GM19397 (cell line): ENCODE measurements around the gene PNPLA7.
"Not testable (repeated sequence)": the region's sequence is repeated elsewhere in the genome, so short reads cannot be mapped to it uniquely, and the experiment has no call there.

ENCODE experiments used
- ATAC-seq: cut with Tn5 transposase; IDR thresholded peaks from one replicate; pipeline ENCODE4 v1.9.1; 2021; ENCODE audit warnings: mild to moderate bottlenecking, moderate library complexity; ENCODE audit not compliant: unreplicated experiment

PNPLA7 gene

DNA sequence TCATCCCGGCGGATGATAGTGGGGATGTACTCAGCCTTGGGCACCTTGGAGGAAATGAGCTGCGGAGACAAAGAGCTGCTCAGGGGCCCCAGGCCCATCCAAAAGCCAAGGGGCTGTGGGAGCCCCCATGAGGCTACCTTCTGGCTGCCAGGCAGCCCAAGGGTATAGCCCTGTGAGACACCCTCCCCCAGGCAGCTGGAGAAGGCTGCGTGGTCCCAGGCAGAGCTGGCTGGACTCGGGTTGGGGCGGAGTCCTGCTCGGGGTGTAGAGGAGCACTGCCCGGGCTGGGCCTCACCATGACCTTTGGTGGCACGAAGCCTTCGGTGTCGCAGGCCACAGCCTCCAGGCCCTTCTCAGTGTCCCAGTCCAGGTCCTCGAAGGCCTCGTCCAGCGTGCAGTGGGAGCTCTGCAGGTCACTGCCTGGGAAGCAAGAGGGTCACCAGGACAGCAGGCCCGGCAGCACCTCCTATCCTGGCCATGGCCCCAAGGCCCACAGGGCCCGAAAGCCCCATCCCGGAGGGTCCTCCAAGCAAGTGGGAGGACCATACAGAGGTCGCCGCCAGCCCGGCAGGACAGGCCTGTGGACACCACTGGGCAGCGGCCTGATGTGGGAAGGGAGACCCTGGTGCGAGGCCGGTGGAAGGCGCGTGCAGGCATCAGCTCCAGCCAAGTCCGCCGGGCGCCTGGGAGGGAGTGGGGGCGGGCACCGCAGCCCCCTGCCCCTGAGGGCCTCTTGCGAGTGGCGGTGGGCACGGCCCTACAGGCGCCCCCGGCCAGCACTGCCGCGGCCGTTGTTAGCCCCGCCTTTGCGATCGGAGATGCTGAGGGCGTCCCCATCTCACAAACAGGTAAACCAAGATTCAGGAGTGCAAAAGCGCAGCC, 97.2 kb downstream of the PNPLA7 start:
- no peak for ATAC-seq

DNA sequence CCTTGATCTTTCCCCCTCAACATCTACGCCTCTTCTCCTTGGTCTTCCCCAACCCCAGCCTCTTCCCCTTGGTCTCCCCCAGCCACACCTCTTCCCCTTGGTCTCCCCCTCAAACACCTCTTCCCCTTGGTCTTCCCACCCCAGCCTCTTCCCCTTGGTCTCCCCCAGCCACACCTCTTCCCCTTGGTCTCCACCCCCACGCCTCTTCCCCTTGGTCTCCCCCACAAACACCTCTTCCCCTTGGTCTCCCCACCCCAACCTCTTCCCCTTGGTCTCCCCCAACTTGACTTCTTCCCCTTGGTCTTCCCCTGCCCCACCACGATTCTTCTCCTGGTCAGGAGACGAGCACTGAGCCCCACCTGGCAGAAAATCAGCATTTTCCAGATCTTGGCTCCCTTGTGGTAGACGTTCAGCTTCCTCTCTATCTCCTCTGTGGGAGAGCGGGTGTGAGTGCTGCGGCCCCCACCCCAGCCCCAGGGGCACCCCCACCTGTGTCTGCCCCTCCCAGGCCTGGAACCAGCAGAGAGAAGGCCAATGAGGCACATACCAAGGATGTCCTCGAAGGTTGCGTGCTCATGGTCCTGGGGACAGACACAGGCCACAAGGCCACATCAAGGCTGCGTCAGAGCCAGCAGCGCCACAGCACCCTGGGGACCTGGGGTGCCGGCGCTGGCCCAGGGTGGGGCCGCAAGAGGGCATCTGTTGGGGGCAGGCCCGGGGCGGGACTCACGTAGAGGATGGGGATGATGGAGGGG, 98.0 kb downstream of the PNPLA7 start:
- no peak for ATAC-seq

DNA sequence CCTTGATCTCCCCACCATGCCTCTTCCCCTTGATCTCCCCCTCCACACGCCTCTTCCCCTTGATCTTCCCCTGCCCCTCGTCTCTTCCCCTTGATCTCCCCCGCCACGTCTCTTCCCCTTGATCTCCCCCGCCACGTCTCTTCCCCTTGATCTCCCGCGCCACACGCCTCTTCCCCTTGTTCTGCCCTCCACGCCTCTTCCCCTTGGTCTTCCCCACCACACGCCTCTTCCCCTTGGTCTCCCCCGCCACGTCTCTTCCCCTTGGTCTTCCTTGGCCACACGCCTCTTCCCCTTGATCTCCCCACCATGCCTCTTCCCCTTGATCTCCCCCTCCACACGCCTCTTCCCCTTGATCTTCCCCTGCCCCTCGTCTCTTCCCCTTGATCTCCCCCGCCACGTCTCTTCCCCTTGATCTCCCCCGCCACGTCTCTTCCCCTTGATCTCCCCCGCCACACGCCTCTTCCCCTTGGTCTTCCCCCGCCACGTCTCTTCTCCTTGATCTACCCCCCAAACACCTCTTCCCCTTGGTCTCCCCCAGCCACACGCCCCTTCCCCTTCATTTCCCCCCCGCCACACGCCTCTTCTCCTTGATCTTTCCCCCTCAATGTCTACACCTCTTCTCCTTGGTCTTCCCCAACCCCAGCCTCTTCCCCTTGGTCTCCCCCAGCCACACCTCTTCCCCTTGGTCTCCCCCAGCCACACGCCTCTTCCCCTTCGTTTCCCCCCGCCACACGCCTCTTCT, 98.8 kb downstream of the PNPLA7 start:
- not testable (repeated sequence) for ATAC-seq

GRCh38 chr9:137450539-137451222, 99.5 kb downstream of the PNPLA7 start:
- not testable (repeated sequence) for ATAC-seq

DNA sequence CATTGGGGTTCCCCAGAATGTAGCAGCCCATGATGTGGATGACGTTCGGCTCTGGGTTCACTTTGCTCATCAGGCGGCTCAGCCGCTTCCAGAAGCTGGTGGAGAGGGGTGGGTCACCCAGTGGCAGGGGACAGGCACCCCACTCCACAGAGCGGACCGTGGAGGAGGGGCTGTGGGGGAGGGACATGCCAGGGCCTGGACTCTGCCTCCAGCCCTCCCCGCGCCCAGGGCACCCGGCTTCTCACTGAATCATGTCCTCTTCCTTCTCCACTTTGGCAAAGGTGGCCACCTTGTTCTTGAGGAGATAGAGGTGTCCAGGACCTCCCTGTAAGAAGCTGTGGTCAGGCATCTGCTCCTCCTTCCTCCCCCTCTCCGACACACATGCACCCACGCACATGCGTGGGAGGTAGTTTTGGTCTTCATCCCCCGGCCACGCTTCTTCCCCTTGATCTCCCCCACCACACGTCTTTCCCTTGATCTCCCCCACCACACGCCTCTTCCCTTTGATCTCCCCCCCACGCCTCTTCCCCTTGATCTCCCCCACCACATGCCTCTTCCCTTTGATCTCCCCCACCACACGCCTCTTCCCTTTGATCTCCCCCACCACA, 100.2 kb downstream of the PNPLA7 start:
- no peak for ATAC-seq

GRCh38 chr9:137449081-137449844, 100.9 kb downstream of the PNPLA7 start:
- ATAC-seq: no peak

DNA sequence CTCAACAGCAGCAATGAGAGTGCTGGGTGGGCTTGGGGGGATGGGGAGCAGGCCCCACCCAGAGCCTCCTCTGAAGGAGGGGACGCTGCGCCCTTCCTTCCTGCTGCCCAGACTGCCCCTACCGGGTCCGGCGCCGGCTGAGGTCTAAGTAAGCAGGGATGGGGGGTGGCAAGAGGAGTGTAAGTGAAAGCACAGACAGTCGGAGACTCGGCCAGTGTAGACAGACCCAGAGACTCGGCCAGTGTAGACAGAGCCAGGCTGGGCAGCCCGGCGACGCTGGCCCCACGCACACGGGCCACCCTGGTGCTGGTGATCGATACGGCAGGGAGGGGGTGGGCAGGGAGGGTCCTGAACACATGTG, 101.6 kb downstream of the PNPLA7 start:
- no peak for ATAC-seq

DNA sequence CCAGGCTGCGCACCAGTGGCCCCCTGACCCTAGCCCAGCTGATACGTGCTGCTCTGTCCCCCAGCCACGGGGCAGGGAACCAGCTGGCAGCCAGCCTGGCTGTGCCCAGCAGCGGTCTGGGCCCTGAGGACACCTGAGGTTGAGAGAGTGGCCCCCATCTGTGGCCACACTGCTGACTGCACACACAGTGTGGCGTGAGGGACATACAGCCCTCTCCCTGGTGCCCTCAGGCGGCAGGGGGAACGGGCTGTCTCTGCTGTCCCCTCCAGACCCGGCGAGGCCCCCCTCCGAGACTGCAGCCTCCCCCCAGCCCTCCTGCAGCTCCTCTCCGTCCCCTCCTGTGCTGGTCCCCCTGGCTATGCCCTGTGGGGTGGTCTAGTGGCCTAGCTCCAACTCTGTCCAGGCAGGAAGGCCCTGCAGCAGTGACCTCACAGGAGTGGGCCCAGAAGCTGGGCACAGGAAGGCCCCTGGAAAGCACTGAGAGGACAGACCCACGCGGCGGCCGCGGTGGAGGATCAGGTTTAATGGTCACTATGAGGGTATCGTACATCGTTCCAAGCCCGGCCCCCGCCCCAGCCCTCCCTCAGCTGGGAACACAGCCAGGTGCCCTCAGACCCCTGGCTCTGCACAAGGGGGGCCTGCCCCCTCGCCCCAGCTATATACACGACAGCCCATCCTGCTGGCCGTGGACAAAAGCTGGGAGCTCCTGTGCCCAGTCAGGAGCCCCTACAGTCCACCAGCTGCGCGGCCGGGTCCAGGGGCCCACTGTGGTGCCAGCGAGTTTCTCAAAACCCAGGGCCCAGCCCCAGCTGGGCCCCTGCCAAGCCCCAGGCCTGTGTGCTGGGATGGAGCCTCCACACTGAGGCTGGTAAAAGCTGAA, 102.2 kb downstream of the PNPLA7 start:
- no peak for ATAC-seq

GRCh38 chr9:137446851-137447471, 103.2 kb downstream of the PNPLA7 start:
- no peak for ATAC-seq

DNA sequence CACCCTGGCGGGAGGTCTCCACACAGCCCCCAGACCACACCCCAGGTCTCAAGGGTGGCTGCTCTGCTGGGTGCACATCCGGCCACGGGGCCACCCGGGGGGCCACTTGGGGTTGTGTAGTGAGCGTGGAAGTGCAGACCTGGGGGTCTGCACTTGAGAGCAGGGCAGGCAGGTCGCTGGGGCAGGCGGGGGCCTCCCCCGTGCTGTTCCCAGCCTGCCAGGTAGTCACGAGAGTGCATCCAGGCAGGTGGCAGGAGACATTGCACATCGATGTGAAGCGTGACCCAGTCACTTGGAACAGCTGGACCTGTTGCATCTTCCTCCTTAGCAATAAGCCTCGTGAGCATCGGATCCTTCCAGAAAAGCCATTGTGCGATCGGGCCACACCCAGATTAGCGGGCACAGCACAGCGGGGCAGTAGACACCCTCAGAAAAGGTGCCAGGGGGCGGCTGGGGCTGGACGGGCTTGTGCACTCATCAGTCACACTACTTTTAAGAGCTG, 104.2 kb downstream of the PNPLA7 start:
- no peak for ATAC-seq

DNA sequence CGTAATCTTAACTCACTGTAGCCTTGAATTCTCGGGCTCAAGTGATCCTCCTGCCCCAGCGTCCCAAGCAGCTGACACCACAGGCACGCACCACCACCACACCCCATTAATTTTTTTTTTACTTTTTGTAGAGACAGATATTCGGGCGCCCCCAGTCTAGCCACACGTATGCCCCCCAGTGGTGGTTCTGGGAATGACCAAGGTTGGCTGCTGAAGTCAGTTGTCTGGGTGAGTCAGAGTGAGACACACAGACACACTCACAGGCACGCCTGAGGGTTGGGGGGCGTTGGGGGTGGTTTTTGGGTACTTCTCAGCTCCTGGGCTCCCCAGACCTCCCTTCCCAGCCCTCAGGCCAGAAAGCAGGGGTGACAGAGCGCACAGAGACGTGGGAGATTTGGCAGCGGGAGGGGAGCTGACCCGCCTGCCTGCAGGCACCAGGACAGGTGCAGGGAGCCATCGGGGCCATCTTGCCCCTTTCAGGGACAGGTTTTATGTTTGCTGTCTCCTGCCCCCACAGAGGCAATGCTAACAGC, 104.9 kb downstream of the PNPLA7 start:
- no peak for ATAC-seq

- no peak for ATAC-seq
Observed at GRCh38 chr9:137444106-137444790, 106.0 kb downstream of the PNPLA7 start.

GRCh38 chr9:137441935-137442321, 108.3 kb downstream of the PNPLA7 start:
- ATAC-seq: no peak

GRCh38 chr9:137441289-137441934, 108.8 kb downstream of the PNPLA7 start, which contains the start of gene ENTPD8:
ENTPD8 (minus strand) TSS chr9:137441357; CDS start chr9:137438285, 3,072 bp downstream.
- ATAC-seq: no peak

- ATAC-seq: no peak
Observed at GRCh38 chr9:137439158-137439714, 111.0 kb downstream of the PNPLA7 start.

DNA sequence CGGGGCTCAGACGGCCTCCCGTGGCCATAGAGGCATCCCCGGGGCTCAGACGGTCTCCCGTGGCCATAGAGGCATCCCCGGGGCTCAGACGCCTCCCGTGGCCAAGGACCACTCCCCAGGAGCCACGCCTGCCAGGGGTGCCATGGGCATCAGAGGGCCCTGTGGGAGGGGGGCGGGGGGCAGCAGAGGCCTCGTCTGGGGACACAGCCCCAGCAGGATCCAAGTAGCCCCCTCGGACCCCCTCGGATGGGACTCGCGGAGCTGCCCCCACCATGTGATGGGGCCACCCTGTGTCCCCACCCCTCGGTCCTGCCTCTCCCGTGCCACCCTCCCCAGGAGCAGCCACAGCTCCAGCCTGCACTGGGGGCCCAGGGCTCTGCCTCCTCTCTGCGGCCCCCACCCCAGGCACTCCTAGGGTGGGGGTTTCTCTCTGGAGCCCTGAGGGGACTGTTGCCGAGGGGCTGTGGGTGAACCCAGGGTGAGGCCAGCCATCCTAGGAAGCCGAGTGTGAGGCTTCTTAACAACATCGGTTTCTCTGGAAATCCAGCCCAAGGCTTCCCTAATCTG, 111.5 kb downstream of the PNPLA7 start:
- ATAC-seq: no peak
